GM18873 (cell line): Measurements from ENCODE around the gene MYT1.

Experiments used
- ATAC-seq: cut with Tn5 transposase; IDR thresholded peaks from one replicate; pipeline ENCODE4 v1.9.1; 2021; ENCODE audit warnings: mild to moderate bottlenecking, moderate library complexity, moderate number of reproducible peaks; ENCODE audit not compliant: unreplicated experiment, low FRiP score

The MYT1 gene

GRCh38 chr20:64153861-64154589 is 10.2 kb upstream of the MYT1 start:
- no peak for ATAC-seq

- no peak for ATAC-seq
Measured at GRCh38 chr20:64154590-64155257, 9.5 kb upstream of the MYT1 start.

- no peak for ATAC-seq
Measured at GRCh38 chr20:64155258-64156135, 8.8 kb upstream of the MYT1 start.

- no peak for ATAC-seq
Measured at GRCh38 chr20:64156136-64156885, 7.9 kb upstream of the MYT1 start.

- ATAC-seq = no peak
Measured at GRCh38 chr20:64156886-64157875, 7.1 kb upstream of the MYT1 start.

GRCh38 chr20:64157878-64158277 is 6.4 kb upstream of the MYT1 start:
- no peak for ATAC-seq

- no peak for ATAC-seq
Measured at GRCh38 chr20:64158346-64159285, 5.6 kb upstream of the MYT1 start.

- no peak for ATAC-seq
Measured at GRCh38 chr20:64159286-64159680, 5.0 kb upstream of the MYT1 start.

GRCh38 chr20:64159711-64160110 is 4.5 kb upstream of the MYT1 start:
- no peak for ATAC-seq

- no peak for ATAC-seq
Measured at GRCh38 chr20:64160118-64160517, 4.1 kb upstream of the MYT1 start.

GRCh38 chr20:64160526-64161355 is 3.5 kb upstream of the MYT1 start:
- no peak for ATAC-seq

- ATAC-seq = no peak
Measured at GRCh38 chr20:64161356-64162238, 2.7 kb upstream of the MYT1 start.

- ATAC-seq = no peak
Measured at GRCh38 chr20:64162239-64162910, 1.9 kb upstream of the MYT1 start.

GRCh38 chr20:64163776-64164122 is 503 bp upstream of the MYT1 start:
- no peak for ATAC-seq

- ATAC-seq = no peak
Measured at GRCh38 chr20:64165866-64166600, 1.8 kb downstream of the MYT1 start.
